H9 (cell line): ENCODE measurements around the gene WNT7B. TPM values are rescaled to one million over a fixed set of nuclear protein-coding genes. Genes with fewer than 3 reads are reported as not detected.

Experiments
- DNase-seq: peaks from one replicate; pipeline ENCODE4 v3.0.0-alpha.2; 2017
- H2AFZ ChIP-seq: one replicate; pipeline ENCODE4 v1.6.1; 2013; ENCODE audit warnings: mild to moderate bottlenecking, low read length, control low read depth, moderate library complexity
- H2AK5ac ChIP-seq: 2 replicates; pipeline ENCODE4 v1.6.1; 2013; ENCODE audit warnings: low read length, control low read depth, mixed read lengths; ENCODE audit not compliant: insufficient read length
- H2BK120ac ChIP-seq: one replicate; pipeline ENCODE4 v1.6.1; 2013; ENCODE audit warnings: low read depth, mild to moderate bottlenecking, low read length, control low read depth, inconsistent platforms; ENCODE audit not compliant: poor library complexity, severe bottlenecking
- H2BK12ac ChIP-seq: 2 replicates; pipeline ENCODE4 v1.6.1; 2013; ENCODE audit warnings: low read length, control low read depth, mixed read lengths, low read depth; ENCODE audit not compliant: insufficient read length
- H2BK15ac ChIP-seq: 2 replicates; pipeline ENCODE4 v1.6.1; 2013; ENCODE audit warnings: low read depth, low read length, control low read depth
- H2BK20ac ChIP-seq: one replicate; pipeline ENCODE4 v1.6.1; 2013; ENCODE audit warnings: low read depth, mild to moderate bottlenecking, low read length, control low read depth, inconsistent platforms; ENCODE audit not compliant: poor library complexity, severe bottlenecking
- H2BK5ac ChIP-seq: 2 replicates; pipeline ENCODE4 v1.6.1; 2013; ENCODE audit warnings: low read length, control low read depth, mixed read lengths; ENCODE audit not compliant: insufficient read length
- H3K14ac ChIP-seq: 2 replicates; pipeline ENCODE4 v1.6.1; 2013; ENCODE audit warnings: low read length, control low read depth; ENCODE audit not compliant: insufficient read depth
- H3K18ac ChIP-seq: 2 replicates; pipeline ENCODE4 v1.6.1; 2013; ENCODE audit warnings: low read depth, mild to moderate bottlenecking, mixed read lengths, low read length, control low read depth; ENCODE audit not compliant: insufficient read length
- H3K23ac ChIP-seq: 2 replicates; pipeline ENCODE4 v1.6.1; 2013; ENCODE audit warnings: low read length, control low read depth, mixed read lengths, low read depth; ENCODE audit not compliant: insufficient read length
- H3K23me2 ChIP-seq: 2 replicates; pipeline ENCODE4 v1.6.1; 2013; ENCODE audit warnings: low read depth, mild to moderate bottlenecking, mixed read lengths, low read length, control low read depth; ENCODE audit not compliant: insufficient read length, poor library complexity, severe bottlenecking
- H3K27ac ChIP-seq: 2 replicates; pipeline ENCODE4 v1.5.1; 2013; ENCODE audit warnings: low read length, control low read depth, mixed read lengths, low read depth; ENCODE audit not compliant: insufficient read length
- H3K27me3 ChIP-seq: 2 replicates; pipeline ENCODE4 v1.6.1; 2013; ENCODE audit warnings: low read length, control low read depth, inconsistent platforms; ENCODE audit not compliant: insufficient read depth
- H3K4ac ChIP-seq: 2 replicates; pipeline ENCODE4 v1.6.1; 2013; ENCODE audit warnings: low read depth, mild to moderate bottlenecking, control low read depth, inconsistent platforms, low read length, moderate library complexity
- H3K4me1 ChIP-seq: 2 replicates; pipeline ENCODE4 v1.6.1; 2013; ENCODE audit warnings: low read length, control low read depth, inconsistent platforms; ENCODE audit not compliant: insufficient read depth
- H3K4me2 ChIP-seq: 2 replicates; pipeline ENCODE4 v1.6.1; 2013; ENCODE audit warnings: low read length, control low read depth, mixed read lengths; ENCODE audit not compliant: insufficient read length, insufficient read depth
- H3K56ac ChIP-seq: 2 replicates; pipeline ENCODE4 v1.6.1; 2013; ENCODE audit warnings: low read depth, mild to moderate bottlenecking, mixed read lengths, low read length, control low read depth; ENCODE audit not compliant: insufficient read length
- H3K79me1 ChIP-seq: 2 replicates; pipeline ENCODE4 v1.6.1; 2013; ENCODE audit warnings: low read depth, mild to moderate bottlenecking, moderate library complexity, low read length, control low read depth, inconsistent platforms; ENCODE audit not compliant: insufficient read depth, poor library complexity, severe bottlenecking
- H3K79me2 ChIP-seq: 2 replicates; pipeline ENCODE4 v1.6.1; 2013; ENCODE audit warnings: low read length, control low read depth, inconsistent platforms; ENCODE audit not compliant: insufficient read depth
- H3K9ac ChIP-seq: 2 replicates; pipeline ENCODE4 v1.6.1; 2013; ENCODE audit warnings: low read length, control low read depth, mixed read lengths; ENCODE audit not compliant: insufficient read length; ENCODE audit errors: extremely low read depth
- H3K9me3 ChIP-seq: one replicate; pipeline ENCODE4 v1.6.1; 2013; ENCODE audit warnings: low read depth, low read length, inconsistent platforms; ENCODE audit not compliant: control insufficient read depth
- H3T11ph ChIP-seq: one replicate; pipeline ENCODE4 v1.6.1; 2013; ENCODE audit warnings: mild to moderate bottlenecking, low read length, control low read depth, inconsistent platforms
- H4K20me1 ChIP-seq: one replicate; pipeline ENCODE4 v1.6.1; 2013; ENCODE audit not compliant: control insufficient read depth, insufficient read length, insufficient read depth
- H4K5ac ChIP-seq: 2 replicates; pipeline ENCODE4 v1.6.1; 2013; ENCODE audit warnings: low read depth, mild to moderate bottlenecking, mixed read lengths, low read length, control low read depth; ENCODE audit not compliant: insufficient read length
- H4K8ac ChIP-seq: replicated peaks from 2 replicates; pipeline ENCODE4 v1.6.1; 2013; ENCODE audit warnings: low read length, control low read depth, mixed read lengths, low read depth; ENCODE audit not compliant: insufficient read length
- H4K91ac ChIP-seq: 2 replicates; pipeline ENCODE4 v1.6.1; 2013; ENCODE audit warnings: low read depth, mild to moderate bottlenecking, moderate library complexity, mixed read lengths, low read length, control low read depth; ENCODE audit not compliant: insufficient read length
- H3K27ac Mint-ChIP-seq, 3 experiments: 2 replicates in 2 of 3; 3 replicates in 1 of 3; pipeline ENCODE4 v1.8.0; 2020 to 2021; ENCODE audit warnings: mixed read lengths in 3 of 3, mild to moderate bottlenecking in 1 of 3, moderate library complexity in 1 of 3
- H3K27me3 Mint-ChIP-seq: 2 replicates; pipeline ENCODE4 v1.8.0; 2021; ENCODE audit warnings: low read depth, mild to moderate bottlenecking, moderate library complexity, mixed read lengths
- H3K36me3 Mint-ChIP-seq, 3 experiments: 2 replicates in 2 of 3; 3 replicates in 1 of 3; pipeline ENCODE4 v1.8.0; 2020 to 2021; ENCODE audit warnings: low read depth in 3 of 3, mixed read lengths in 3 of 3; ENCODE audit not compliant: insufficient read depth in 1 of 3
- H3K4me1 Mint-ChIP-seq, 2 experiments: 2 replicates each; pipeline ENCODE4 v1.8.0; 2020; ENCODE audit warnings: mixed read lengths in 2 of 2
- H3K4me3 Mint-ChIP-seq, 2 experiments: 2 replicates in 1 of 2; 3 replicates in 1 of 2; pipeline ENCODE4 v1.8.0; 2020 to 2021; ENCODE audit warnings: mild to moderate bottlenecking in 2 of 2, mixed read lengths in 2 of 2, moderate library complexity in 1 of 2
- H3K9me3 Mint-ChIP-seq, 2 experiments: 2 replicates in 1 of 2; 3 replicates in 1 of 2; pipeline ENCODE4 v1.8.0; 2020; ENCODE audit warnings: mild to moderate bottlenecking in 2 of 2, mixed read lengths in 2 of 2, moderate library complexity in 1 of 2
- WGBS: extraction: QIAGEN DNeasy Blood & Tissue Kit; methylation state at CpG from one replicate; pipeline ENCODE4 v1.1.7; 2013; ENCODE audit warnings: missing lambda C conversion rate, low lambda C conversion rate, mixed read lengths; ENCODE audit not compliant: insufficient read length; ENCODE audit errors: extremely low coverage; 5-methylcytosine and 5-hydroxymethylcytosine counted together
- total RNA-seq: library from RNA; stranded (reverse); gene quantifications from 2 replicates; pipeline ENCODE4 v1.2.1, GENCODE V29; 2021
- TF ChIP-seq, protein P1 (sequence below): fragments of 200-600 bp; sonication (generic); conservative IDR thresholded peaks from 3 replicates; pipeline ENCODE4 v1.8.0; 2021; ENCODE audit warnings: antibody characterized with exemption, mild to moderate bottlenecking

WNT7B gene
- total RNA-seq, 1 experiment from 2014 or later: 0.09 TPM

DNA sequence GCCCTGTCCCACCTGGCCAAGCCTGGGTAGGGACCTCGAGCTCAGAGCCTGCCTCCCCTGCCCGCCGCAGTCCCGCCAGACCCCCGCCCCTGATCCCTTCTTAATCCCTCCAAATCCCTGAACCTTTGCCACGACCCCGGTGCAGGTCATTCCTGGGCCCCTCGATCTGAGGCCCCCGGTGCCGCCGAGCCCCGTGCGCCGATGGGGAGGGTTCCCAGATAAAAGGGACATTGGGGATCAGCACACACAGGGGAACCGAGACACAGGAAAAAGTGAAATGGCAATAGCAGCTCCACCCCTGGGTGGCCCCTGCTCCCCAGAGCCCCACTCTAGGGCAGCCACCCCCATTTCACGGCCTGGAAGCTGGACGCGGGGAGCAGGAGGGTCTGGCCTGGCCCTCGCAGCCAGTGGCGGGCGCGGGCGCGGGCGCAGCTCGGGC is 1.3 kb upstream of the WNT7B start:
- no peaks in the 10 kb centered on the region for H3K36me3 Mint-ChIP-seq
- Histone ChIP-seq H2AK5ac (no peak overlapping the region), H4K91ac (no peak overlapping the region), H2BK5ac (no peak overlapping the region), H3K4ac (no peak overlapping the region), H2BK15ac (no peak overlapping the region), H3K4me1 (peaks cover 2% of the 10 kb centered on the region; the same call in 1 of the 2 replicates), H3K9me3 (no peaks in the 10 kb centered on the region), H3K23ac (no peak overlapping the region), H3K56ac (no peak overlapping the region), H3K27ac (no peak overlapping the region), H3T11ph (no peak overlapping the region), H4K8ac (no peak overlapping the region), H4K5ac (no peak overlapping the region), H3K79me1 (no peaks in the 10 kb centered on the region), H4K20me1 (no peaks in the 10 kb centered on the region), H2AFZ (no peak overlapping the region), H3K23me2 (peaks cover 4% of the 10 kb centered on the region), H3K27me3 (peaks cover 41% of the 10 kb centered on the region), H3K18ac (no peak overlapping the region), H2BK12ac (no peak overlapping the region), H2BK120ac (no peak overlapping the region), H3K14ac (no peak overlapping the region), H3K4me2 (peak overlapping the region; percentile 18), H2BK20ac (no peak overlapping the region), H3K79me2 (no peaks in the 10 kb centered on the region), H3K9ac (no peak overlapping the region)
- H3K4me3 Mint-ChIP-seq: peak overlapping the region; percentile 48 to 83
- TF ChIP-seq, protein P1, sequence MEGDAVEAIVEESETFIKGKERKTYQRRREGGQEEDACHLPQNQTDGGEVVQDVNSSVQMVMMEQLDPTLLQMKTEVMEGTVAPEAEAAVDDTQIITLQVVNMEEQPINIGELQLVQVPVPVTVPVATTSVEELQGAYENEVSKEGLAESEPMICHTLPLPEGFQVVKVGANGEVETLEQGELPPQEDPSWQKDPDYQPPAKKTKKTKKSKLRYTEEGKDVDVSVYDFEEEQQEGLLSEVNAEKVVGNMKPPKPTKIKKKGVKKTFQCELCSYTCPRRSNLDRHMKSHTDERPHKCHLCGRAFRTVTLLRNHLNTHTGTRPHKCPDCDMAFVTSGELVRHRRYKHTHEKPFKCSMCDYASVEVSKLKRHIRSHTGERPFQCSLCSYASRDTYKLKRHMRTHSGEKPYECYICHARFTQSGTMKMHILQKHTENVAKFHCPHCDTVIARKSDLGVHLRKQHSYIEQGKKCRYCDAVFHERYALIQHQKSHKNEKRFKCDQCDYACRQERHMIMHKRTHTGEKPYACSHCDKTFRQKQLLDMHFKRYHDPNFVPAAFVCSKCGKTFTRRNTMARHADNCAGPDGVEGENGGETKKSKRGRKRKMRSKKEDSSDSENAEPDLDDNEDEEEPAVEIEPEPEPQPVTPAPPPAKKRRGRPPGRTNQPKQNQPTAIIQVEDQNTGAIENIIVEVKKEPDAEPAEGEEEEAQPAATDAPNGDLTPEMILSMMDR: no peak
- peaks cover 7 to 16% of the 10 kb centered on the region in 2 experiments for H3K4me1 Mint-ChIP-seq
- H3K9me3 Mint-ChIP-seq: peaks cover 0 to 4% of the 10 kb centered on the region in 2 experiments; a peak in 4 of 5 replicates
- no CpG with 5 or more reads among the region's 26 CpGs for WGBS
- H3K27ac Mint-ChIP-seq: no peak overlapping the region; a peak in 1 of 7 replicates
- DNase-seq: no peak
- H3K27me3 Mint-ChIP-seq: peaks cover 49% of the 10 kb centered on the region
